ENCODE measurements around the gene ADGRA1.

DNA sequence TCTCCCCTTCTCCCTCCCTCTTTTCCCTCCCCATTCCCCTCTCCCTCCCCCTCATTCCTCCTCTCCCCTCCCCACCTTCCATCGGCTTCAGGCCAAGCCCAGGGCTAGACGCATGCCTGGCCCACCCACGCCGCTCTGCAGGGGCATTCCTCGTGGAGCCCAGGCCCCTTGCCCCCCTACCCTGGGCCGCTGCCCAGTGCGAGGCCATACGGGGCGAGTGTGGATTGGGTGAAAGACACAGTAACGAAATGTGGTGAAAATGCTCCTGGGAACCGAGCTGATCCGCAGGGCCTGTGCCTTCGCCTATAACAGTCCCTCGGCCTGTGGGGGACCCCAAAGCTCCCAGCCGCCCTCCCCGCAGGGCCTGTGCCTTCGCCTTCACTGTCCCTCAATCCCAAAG is 28.3 kb downstream of the ADGRA1 start:
- TF ChIP-seq, protein P1, sequence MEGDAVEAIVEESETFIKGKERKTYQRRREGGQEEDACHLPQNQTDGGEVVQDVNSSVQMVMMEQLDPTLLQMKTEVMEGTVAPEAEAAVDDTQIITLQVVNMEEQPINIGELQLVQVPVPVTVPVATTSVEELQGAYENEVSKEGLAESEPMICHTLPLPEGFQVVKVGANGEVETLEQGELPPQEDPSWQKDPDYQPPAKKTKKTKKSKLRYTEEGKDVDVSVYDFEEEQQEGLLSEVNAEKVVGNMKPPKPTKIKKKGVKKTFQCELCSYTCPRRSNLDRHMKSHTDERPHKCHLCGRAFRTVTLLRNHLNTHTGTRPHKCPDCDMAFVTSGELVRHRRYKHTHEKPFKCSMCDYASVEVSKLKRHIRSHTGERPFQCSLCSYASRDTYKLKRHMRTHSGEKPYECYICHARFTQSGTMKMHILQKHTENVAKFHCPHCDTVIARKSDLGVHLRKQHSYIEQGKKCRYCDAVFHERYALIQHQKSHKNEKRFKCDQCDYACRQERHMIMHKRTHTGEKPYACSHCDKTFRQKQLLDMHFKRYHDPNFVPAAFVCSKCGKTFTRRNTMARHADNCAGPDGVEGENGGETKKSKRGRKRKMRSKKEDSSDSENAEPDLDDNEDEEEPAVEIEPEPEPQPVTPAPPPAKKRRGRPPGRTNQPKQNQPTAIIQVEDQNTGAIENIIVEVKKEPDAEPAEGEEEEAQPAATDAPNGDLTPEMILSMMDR (IDR thresholded peaks at IDR 0.05; ENCODE audit: low read depth, low read length): no peak
- no peak for TF ChIP-seq EZH2phosphoT487 (IDR thresholded peaks at IDR 0.05; ENCODE audit: low read depth)
